GM19324 (cell line): ENCODE data around the gene SETD3.

Experiments
- ATAC-seq: cut with Tn5 transposase; IDR thresholded peaks from one replicate; pipeline ENCODE4 v1.9.1; 2021; ENCODE audit warnings: mild to moderate bottlenecking, moderate library complexity; ENCODE audit not compliant: unreplicated experiment, low FRiP score

The SETD3 gene

GRCh38 chr14:99503848-99504453, 23.3 kb upstream of the SETD3 start:
- no peak for ATAC-seq

DNA sequence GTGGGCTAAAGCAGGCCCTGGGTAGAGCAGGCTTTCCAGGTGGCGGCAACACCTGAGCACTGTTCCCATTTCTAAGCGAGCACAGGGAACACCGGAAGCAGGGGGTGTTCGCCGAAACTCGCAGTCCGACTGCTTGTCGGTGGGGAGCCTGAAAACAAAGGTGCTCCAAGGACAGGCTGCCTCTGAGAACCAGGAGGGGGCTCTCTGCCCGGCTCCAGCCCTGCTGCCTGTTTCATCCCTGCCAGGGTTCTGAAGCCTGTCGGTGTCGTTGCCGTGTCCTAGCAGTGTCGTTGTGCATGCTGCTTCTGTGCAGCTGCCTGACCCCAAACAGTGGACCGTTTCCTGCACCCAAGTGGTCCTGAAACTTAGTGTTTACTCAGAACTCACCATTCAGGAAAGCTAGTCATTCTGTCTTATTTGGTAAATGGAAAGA, 22.3 kb upstream of the SETD3 start:
- no peak for ATAC-seq

GRCh38 chr14:99497894-99498293, 17.2 kb upstream of the SETD3 start:
- ATAC-seq = no peak

- no peak for ATAC-seq
Observed at GRCh38 chr14:99497341-99497740, 16.7 kb upstream of the SETD3 start.

DNA sequence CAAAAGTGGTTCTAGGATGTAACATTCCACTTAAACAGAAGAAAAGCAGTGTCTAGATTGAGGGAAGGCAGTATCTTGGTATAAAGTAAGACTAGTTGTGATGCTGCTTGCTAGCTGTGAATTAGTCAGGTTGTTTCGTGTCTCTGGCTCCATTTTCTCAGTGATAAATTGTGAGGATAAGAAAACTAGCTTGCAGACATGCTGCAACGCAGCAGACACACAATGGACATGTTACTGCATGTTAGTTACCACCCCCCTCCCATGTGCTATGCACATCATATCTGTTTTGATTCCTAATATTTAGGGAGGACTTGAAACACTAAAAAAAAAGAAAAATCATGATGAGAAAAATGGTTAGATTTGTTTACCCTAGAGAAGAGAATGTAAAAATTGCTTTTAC, 3.4 kb upstream of the SETD3 start:
- no peak for ATAC-seq

- ATAC-seq = no peak
Observed at GRCh38 chr14:99481745-99482099, 1.1 kb upstream of the SETD3 start.

DNA sequence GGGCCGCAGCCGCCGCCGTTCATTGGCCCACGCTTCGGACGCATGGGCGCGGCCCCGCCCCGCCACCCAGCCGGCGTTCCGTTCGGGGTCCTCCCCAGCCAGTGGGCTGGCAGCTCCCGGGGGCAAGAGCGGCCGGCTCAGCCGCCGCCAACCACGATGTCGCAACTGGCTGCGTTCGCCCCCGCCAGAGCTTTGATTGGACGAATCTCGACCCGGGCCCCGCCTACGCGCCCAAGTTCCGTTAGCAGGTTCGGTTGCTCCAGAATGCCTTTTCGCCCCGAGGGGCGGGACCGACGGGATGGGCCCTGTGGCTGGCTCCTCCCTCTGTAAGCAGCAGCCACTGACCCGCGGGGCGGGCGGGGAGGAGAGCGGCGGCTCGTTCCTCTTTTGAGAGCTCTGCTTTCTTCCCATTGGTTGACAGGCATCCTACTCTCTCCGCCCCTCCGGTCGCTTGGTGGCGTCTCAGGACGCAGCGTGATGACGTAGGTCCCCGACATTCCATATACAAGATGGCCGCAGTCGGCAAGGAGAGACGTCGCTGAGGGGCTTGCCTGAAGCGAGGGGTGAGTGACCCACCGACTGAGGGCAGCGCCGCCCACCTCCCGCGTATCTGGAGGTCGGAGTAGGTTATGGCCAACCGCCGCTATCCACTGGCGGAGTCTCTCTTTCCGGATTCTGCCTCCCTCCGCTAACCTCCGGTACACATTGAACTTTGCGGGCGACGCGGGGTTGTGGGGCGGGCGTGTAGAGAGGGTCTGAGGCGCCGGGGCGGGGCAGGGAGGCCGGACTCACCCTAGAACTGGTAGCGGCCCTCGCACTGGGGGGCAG, 472 bp upstream of the SETD3 start, which contains the start of gene CCNK:
TSS of gene CCNK (plus strand) at position 493 of the 828 bp plus-strand sequence. CDS start 11,269 bp downstream, outside the sequence.
- ATAC-seq = peak; percentile 91

GRCh38 chr14:99479160-99479905, 1.3 kb downstream of the SETD3 start:
- ATAC-seq = no peak

DNA sequence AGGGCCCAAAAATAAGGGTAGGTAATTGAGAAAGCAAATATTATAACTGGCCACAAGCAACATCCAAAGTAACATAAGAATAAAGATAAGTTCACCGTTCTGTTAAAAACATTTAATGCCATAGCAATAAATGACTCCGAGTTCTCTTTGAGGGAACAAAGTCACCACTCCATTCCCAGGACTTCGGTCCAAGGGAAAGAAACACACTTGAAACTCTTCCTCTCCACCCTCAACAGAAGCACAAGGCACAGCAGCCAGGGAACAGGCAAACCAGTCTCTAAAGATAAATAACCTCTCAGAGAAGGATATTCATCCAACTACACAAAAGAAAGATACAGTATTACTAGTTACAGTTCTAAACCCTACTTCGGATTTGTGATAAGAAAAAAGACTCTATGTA, 2.5 kb downstream of the SETD3 start:
- ATAC-seq = no peak

DNA sequence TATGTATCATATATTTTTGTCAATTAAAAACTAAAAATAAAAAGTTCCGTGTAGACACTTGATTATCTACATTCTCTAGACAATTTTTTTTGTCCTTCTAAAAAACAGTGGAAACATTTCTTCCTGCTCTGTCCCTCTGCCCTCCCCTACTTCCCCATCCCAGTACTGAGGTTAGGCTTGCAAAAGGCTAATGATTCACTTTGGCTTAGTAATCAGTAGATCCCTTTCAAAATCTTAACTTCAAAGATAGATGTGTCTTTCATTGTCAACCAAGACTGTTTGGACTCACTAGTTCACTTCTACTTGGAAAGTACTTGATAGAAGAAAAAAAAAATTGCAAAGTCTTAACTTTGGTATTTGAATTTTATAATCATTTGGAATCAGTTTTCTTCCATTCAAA, 3.8 kb downstream of the SETD3 start:
- ATAC-seq = no peak

DNA sequence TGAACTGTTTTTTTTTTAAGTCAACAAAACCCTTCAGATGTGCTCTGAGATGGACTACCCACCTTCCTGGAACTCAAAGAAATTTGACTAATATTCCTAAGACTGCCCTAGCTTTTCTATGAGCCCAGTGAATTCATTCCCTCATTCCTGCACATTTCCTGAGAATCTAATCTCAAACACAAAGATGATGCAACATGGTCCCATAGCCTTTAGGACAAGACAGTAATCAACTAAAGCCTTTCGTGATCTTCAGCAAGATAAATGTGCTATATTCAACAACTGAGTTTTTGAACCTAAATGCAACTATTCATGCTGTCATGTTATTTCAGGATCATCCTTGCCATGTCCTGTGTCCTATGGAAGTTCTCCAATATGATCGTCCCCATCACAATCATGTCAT, 5.0 kb downstream of the SETD3 start:
- ATAC-seq = no peak

- no peak for ATAC-seq
Observed at GRCh38 chr14:99475179-99475578, 5.5 kb downstream of the SETD3 start.

- ATAC-seq = no peak
Observed at GRCh38 chr14:99473458-99473857, 7.2 kb downstream of the SETD3 start.

- ATAC-seq = no peak
Observed at GRCh38 chr14:99472937-99473336, 7.7 kb downstream of the SETD3 start.

DNA sequence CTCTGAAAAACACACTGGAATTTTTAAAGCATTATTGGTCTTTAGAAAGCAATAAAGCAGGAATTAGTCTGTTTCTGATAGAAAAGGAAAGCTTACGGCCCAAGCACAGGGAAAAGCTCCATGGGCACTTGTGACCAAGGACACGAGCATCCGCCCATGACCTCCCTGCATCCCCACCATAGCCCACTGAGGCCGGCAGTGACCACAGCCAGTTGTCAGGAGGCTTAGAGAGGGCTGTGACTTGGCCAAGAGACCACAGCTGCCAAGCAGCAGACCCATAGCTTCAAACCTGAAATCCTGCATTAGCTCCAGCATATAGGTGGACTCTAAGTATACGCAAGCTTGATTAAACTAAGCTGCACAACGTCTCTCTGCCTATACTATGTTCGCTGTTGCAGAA, 8.9 kb downstream of the SETD3 start:
- no peak for ATAC-seq

- ATAC-seq = no peak
Observed at GRCh38 chr14:99468836-99469592, 11.6 kb downstream of the SETD3 start.

- ATAC-seq = no peak
Observed at GRCh38 chr14:99468081-99468480, 12.6 kb downstream of the SETD3 start.

DNA sequence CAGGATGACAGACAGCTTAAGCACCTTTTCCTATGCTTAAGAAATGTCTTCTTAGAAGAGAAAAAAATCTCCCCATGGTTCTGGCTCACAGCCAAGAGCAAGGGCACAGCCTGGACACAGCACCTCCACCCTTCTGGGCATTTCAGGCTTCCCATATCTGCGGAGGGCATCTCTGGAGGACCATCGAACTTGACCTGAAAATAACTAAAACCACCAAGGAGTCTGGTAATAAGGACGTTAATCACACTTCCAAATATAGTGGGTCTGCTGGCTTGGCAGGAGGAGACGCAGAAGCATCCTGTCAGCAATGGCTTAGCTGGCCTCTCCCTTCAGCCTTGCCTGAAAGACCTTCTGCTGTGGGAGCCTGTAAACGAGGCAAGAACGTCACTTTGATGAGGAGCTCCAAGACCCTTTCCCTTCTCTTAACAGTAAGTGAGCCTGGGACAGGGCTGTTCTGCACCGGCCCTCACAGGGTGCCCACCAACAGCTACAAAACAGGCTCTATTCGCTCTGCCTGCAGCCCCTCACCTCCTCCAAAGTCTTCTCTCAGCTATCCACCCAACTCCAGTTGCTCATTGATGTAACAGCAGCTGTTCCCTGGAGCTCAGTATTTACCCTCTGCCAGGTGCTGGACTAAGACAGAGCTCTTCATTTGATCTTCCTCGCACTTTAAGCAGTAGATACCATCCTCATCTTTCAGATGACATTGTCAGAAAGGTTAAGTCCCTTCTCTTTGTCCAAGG, 13.2 kb downstream of the SETD3 start:
- no peak for ATAC-seq

DNA sequence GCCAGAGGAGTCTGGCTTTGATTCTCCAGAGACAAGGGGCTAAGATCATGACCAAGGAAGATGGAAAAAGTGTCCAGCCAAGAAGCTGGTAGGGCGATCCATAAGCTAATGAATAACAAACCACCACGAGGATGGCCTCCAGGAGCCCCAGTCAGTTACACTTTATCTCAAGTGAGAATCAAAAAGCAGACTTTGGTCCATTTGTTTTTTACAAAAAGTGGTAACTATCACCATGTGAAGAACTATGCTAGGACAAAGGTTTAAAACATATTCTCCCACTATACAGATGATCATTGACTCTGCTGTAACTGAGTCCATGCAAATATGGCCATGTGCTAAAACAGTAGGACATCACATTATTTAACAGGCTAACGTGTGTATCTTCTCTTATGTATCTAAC, 13.9 kb downstream of the SETD3 start:
- ATAC-seq = no peak

DNA sequence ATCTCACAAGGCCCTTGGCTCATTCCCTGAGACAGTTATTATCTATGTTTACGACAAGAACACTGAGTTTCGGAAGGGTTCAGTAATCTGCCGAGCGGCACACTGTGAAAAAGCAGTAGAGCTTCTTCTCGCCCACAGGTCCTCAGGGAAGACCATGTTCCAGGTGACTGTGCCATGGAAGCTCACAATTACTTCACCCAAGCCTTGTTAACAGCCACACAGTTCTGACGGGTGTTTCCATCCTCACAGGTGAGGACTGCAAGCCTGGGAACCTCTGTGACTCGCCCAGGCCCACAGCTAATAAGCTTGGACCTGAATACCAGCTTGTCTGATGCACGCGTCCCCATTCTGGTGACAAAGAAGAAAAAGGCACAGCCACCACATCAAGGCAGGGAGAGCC, 15.4 kb downstream of the SETD3 start:
- no peak for ATAC-seq
